Measurements from ENCODE around the gene RIT1.
A peak's percentile ranks its signal among the peaks of the same experiment; 100 is the strongest.

- TF ChIP-seq, protein P1, sequence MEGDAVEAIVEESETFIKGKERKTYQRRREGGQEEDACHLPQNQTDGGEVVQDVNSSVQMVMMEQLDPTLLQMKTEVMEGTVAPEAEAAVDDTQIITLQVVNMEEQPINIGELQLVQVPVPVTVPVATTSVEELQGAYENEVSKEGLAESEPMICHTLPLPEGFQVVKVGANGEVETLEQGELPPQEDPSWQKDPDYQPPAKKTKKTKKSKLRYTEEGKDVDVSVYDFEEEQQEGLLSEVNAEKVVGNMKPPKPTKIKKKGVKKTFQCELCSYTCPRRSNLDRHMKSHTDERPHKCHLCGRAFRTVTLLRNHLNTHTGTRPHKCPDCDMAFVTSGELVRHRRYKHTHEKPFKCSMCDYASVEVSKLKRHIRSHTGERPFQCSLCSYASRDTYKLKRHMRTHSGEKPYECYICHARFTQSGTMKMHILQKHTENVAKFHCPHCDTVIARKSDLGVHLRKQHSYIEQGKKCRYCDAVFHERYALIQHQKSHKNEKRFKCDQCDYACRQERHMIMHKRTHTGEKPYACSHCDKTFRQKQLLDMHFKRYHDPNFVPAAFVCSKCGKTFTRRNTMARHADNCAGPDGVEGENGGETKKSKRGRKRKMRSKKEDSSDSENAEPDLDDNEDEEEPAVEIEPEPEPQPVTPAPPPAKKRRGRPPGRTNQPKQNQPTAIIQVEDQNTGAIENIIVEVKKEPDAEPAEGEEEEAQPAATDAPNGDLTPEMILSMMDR (IDR thresholded peaks at IDR 0.05) = peak in 1 of 3 experiments; percentile 30
- peak in 1 of 2 donors; percentile 72 for TF ChIP-seq POLR2A (IDR thresholded peaks at IDR 0.05)
Measured at GRCh38 chr1:155911156-155912055, at the start of gene RIT1.

Data from vagina (tissue), 2 donors.